Inferior parietal cortex (tissue), 1 donor: ENCODE measurements around the gene PLEKHA1.

Experiments used
- DNase-seq: peaks from one replicate; pipeline ENCODE4 v3.0.0-alpha.2; 2016; ENCODE audit errors: extremely low spot score

PLEKHA1 gene

GRCh38 chr10:122376364-122376961, 2.0 kb downstream of the PLEKHA1 start:
- DNase-seq, result no peak

- DNase-seq, result no peak
These were observed 4.5 kb downstream of the PLEKHA1 start for GRCh38 chr10:122379041-122379440.

GRCh38 chr10:122379537-122379936, 5.0 kb downstream of the PLEKHA1 start:
- no peak for DNase-seq

- no peak for DNase-seq
These were observed 6.2 kb downstream of the PLEKHA1 start for GRCh38 chr10:122380703-122381102.

GRCh38 chr10:122381680-122382079, 7.2 kb downstream of the PLEKHA1 start:
- DNase-seq, result no peak

- DNase-seq, result no peak
These were observed 12.0 kb downstream of the PLEKHA1 start for GRCh38 chr10:122386514-122386913.

GRCh38 chr10:122387572-122387971, 13.1 kb downstream of the PLEKHA1 start:
- DNase-seq, result no peak

- DNase-seq, result no peak
These were observed 13.9 kb downstream of the PLEKHA1 start for GRCh38 chr10:122388287-122388997.

- DNase-seq, result no peak
These were observed 15.8 kb downstream of the PLEKHA1 start for GRCh38 chr10:122390271-122390670.

- no peak for DNase-seq
These were observed 16.2 kb downstream of the PLEKHA1 start for GRCh38 chr10:122390679-122391078.

GRCh38 chr10:122391875-122392274, 17.4 kb downstream of the PLEKHA1 start:
- DNase-seq, result peak; percentile 59

GRCh38 chr10:122392835-122393234, 18.3 kb downstream of the PLEKHA1 start:
- DNase-seq, result no peak

GRCh38 chr10:122393288-122393687, 18.8 kb downstream of the PLEKHA1 start:
- DNase-seq, result no peak

GRCh38 chr10:122402548-122403131, 28.1 kb downstream of the PLEKHA1 start:
- DNase-seq, result no peak

- DNase-seq, result no peak
These were observed 30.1 kb downstream of the PLEKHA1 start for GRCh38 chr10:122404576-122404975.

- DNase-seq, result peak; percentile 49
These were observed 33.0 kb downstream of the PLEKHA1 start for GRCh38 chr10:122407375-122408125.

GRCh38 chr10:122413327-122413726, 38.8 kb downstream of the PLEKHA1 start:
- DNase-seq, result no peak

GRCh38 chr10:122417667-122418066, 43.2 kb downstream of the PLEKHA1 start:
- no peak for DNase-seq

GRCh38 chr10:122419016-122419415, 44.5 kb downstream of the PLEKHA1 start:
- DNase-seq, result no peak

- peak; percentile 58 for DNase-seq
These were observed 45.5 kb downstream of the PLEKHA1 start for GRCh38 chr10:122419876-122420623.

GRCh38 chr10:122420624-122421007, 46.1 kb downstream of the PLEKHA1 start:
- DNase-seq, result no peak
